GM12873 (cell line): ENCODE measurements around the gene PPM1D.

Experiments used
- TF ChIP-seq, protein P1 (sequence below): IDR thresholded peaks from 2 replicates; pipeline ENCODE4 v1.5.1; 2012; ENCODE audit warnings: low read depth, mild to moderate bottlenecking, moderate library complexity, low read length, control low read depth; ENCODE audit not compliant: insufficient read depth; ENCODE audit errors: missing control alignments

PPM1D gene

DNA sequence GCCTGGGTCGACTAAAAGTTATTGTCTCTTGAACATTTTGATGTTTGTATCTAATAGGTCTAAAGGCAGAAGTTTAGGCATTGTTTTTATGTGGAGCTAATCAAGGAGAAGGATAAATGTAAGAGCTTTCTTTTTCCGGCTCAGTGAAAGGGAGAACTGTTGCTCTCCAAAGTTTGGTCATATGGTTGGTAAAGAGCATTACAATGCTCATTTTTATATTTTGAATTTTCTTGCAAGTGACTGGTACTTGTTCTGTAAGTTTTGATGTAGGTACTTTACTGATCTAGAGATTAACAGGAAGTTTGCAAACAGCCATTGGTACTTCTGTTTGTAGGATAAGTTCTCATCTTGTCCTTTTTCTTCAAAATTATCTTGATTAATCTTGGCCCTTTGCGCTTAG, 46.7 kb downstream of the PPM1D start:
- TF ChIP-seq, protein P1, sequence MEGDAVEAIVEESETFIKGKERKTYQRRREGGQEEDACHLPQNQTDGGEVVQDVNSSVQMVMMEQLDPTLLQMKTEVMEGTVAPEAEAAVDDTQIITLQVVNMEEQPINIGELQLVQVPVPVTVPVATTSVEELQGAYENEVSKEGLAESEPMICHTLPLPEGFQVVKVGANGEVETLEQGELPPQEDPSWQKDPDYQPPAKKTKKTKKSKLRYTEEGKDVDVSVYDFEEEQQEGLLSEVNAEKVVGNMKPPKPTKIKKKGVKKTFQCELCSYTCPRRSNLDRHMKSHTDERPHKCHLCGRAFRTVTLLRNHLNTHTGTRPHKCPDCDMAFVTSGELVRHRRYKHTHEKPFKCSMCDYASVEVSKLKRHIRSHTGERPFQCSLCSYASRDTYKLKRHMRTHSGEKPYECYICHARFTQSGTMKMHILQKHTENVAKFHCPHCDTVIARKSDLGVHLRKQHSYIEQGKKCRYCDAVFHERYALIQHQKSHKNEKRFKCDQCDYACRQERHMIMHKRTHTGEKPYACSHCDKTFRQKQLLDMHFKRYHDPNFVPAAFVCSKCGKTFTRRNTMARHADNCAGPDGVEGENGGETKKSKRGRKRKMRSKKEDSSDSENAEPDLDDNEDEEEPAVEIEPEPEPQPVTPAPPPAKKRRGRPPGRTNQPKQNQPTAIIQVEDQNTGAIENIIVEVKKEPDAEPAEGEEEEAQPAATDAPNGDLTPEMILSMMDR = no peak

DNA sequence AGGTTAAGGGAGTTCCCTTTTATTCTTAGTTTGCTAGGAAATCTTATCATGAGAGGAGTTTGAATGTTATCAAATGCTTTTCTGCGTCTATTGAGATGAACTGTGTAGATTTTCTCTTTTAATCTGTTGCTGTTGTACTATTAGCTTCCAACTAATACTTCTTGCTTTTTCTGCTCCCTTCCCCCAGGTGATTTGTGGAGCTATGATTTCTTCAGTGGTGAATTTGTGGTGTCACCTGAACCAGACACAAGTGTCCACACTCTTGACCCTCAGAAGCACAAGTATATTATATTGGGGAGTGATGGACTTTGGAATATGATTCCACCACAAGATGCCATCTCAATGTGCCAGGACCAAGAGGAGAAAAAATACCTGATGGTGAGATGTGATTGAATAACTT, 47.7 kb downstream of the PPM1D start:
- TF ChIP-seq, protein P1 = no peak

DNA sequence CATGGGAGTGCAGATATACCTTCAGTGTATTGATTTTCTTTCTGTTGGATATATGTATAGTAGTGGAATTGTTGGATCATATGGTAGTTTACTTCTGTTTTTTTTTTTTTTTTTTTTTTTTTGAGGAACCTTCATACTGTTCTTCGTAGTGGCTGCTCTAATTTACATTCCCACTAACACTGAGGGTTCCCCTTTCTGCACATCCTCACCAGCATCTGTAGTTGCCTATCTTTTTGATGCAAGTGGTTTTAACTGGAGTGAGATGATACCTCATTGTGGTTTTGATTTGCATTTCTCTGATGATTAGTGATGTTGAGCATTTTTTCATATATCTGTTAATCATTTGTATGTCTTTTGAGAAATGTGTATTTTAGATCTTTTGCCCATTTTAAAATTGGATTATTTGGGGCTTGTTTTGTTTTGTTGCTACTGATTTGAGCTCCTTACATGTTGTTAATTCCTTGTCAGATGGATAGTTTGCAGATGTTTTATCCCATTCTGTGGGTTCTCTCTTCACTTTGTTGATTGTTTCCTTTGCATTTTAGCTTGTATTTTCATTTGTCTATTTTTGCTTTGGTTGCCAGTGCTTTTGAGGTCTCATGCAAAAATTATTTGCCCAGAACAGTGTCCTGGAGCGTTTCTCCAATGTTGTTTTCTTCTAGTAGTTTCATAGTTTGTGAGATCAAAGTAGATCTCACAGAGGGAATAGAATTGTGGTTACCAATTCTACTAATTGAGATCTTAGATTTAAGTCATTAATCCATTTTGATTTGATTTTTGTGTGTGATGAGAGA, 52.7 kb downstream of the PPM1D start:
- TF ChIP-seq, protein P1 = no peak

DNA sequence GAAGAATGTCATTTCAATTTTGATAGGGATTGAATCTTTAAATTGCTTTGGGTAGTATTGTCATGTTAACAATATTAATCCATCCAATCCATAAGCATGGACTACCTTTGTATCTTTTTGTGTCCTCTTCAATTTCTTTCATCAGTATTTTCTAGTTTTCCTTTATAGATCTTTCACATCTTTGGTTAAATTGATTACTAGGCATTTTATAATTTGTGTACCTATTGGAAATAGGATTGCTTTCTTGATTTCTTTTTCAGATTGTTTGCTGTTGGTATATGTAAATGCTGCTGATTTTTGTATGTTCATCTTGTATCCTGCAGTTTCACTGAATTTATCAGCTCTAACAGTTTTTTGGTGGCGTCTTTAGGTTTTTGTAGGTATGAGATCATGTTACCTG, 53.6 kb downstream of the PPM1D start:
- TF ChIP-seq, protein P1 = no peak

DNA sequence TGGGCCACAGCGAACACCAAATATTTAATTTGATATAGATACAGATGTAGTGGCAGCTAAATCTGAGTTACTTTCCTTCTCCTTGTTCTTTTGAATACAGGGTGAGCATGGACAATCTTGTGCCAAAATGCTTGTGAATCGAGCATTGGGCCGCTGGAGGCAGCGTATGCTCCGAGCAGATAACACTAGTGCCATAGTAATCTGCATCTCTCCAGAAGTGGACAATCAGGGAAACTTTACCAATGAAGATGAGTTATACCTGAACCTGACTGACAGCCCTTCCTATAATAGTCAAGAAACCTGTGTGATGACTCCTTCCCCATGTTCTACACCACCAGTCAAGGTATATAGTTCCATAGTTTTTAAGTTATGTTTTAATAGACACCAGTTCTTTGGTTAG, 56.5 kb downstream of the PPM1D start:
- TF ChIP-seq, protein P1 = no peak

DNA sequence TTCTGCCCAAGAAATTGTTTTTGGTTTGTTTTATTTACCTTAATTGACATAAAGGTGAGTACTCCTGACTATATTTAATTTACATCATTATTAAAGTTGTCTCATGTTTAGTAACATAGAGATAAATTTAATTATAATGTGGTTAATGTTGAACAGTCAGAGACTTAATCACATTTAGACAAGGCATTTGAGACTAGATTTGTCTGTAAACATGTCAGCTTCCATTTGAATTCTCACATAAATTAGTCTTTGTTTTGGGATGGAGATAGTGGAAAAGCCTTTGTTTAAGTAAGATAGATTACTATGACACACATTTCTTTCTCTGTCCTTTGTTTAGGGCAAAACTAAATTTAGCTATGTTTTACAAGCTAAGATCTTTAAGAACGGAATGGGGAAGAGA, 59.2 kb downstream of the PPM1D start:
- TF ChIP-seq, protein P1 = no peak

DNA sequence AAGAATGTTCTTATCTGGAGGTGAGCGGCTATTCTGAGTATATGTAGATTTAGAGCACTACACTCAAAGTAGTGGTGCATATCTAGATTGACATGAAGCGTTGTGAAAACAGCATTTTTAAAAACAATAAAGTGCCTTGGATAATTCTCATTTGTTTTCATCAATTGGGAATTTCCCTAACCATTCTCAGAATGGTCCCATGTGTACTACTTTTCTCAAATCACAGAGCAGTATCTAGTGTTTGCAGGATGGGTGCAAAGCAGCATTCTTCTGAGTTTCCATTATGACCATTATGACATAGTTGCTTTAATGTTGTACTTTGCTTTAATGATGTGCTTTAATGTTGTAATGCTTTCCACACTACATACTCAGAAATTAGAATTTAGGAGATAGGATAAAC, 61.5 kb downstream of the PPM1D start:
- TF ChIP-seq, protein P1 = no peak
